Renal pelvis (tissue), 4 donors: ENCODE results near the gene NTMT1. TPM values are rescaled to one million over a fixed set of nuclear protein-coding genes. Genes with fewer than 3 reads are reported as not detected.

Experiments
- DNase-seq: peaks from one replicate; pipeline ENCODE4 v3.0.0-alpha.2; 2013
- polyA plus RNA-seq, 3 donors: library from polyadenylated mRNA; unstranded; fragments of 120-200 nt; gene quantifications; one replicate each; pipeline ENCODE4 v1.2.1, GENCODE V29; 2013; ENCODE audit not compliant: insufficient read length in 3 of 3

Gene NTMT1
- polyA plus RNA-seq, 3 donors, result 33.1 to 39.3 (median 36.0) TPM

- DNase-seq, result no peak
Observed at GRCh38 chr9:129612123-129612522, 13.8 kb upstream of the NTMT1 start.

- no peak for DNase-seq
Observed at GRCh38 chr9:129612815-129613519, 13.0 kb upstream of the NTMT1 start.

- DNase-seq, result no peak
Observed at GRCh38 chr9:129613520-129614175, 12.3 kb upstream of the NTMT1 start.

GRCh38 chr9:129614932-129615331 is 11.0 kb upstream of the NTMT1 start:
- DNase-seq, result no peak

DNA sequence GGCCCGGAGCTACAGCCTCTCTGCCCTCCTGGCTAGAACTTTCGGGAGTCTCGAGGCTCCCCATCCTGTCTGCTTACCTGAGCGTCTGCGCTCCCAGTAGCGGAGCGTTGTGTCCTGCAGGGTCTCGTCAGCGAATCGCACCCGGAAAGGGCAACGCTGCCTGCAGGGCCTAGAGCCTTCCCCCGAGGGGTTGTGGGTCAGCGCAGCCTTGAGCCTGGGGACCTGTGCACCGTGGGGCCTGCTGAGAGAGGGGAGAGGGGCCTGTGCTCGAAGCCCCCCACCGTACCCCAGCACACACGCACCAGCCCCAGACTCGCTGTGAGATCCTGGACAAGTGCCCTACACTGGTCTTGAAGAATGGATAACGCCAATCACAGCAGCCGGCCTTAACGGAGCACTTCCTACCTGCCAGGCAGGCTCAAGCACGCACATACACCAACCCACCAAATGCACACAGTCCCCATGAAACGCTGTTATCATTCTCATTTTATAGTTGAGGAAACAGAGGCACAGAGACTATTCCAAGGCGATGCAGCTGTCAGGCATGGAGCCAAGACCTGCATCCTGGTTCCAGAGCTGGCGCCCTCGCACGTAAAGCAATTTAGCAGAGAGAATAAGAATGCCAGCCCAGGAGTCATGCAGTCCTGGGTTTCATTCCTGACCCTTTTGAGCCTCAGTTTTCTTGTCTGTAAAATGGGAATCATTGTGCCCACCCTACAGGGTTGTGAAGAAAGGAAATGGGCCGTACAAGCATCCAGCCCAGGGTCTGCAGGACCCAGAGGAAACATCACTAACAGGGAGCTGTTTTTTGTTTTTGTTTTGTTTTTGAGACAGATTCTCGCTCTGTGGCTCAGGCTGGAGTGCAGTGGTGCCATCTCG is 10.3 kb upstream of the NTMT1 start:
- no peak for DNase-seq

DNA sequence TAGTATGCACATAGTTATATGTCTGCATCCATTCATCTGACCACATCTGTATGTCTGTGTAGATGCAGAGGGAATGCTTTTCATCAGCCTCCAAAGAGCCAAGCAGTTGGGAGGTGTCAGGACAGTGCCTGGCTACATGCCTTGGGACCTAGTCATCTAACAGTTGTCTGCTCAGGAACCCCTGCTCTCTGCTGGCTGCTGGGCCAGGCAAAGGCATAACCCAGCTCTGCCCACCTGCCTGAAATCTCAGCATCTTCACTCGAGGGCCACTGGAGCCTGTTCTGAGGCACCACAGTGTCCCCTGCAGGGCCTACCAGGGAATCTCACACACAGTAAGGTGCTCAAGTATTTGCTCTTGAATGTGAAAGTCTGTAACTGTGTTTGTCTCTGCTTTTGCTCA is 8.8 kb upstream of the NTMT1 start:
- no peak for DNase-seq

DNA sequence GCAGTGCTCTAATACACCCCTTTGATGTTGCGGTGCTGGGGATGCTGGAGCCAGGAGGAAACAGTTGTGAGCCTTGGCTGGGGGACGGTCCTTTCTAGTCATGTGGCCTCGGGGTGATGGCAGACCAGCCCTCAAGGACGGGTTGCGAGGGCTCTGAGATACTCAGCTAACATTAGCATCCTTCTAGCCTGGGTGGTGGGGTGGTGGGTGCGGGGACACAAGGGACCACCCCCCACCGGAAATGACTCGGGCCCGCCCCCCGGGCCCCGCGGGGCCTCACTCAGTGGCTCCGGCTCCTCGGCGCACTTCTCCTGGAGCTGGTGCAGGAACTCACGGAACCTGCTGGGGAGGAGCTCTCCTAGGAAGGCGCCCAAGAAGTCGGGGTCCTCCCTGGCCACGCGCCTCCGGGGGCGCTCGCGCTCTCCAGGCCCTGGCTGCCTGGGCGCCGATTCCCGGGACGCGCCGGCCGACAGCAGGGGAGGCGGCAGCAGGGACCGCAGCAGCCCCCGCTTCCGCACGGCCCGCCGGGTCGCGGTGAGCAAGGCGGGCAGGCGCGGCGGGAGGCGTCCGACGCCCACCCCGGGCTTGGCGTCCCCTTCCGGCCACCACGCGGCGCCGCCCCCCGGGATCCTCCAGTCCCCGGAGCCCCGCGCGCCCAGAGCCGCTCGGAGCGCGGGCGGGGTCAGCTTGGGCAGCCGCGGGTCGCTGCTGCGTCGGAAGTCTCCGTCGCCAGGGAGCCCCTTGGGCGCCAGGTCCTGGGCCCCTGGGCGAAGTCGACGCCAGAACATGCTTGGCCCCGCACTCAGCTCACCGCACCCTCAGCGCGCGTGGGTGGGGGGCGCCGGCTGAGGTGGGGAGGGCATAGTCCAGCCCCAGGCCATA is 5.9 kb upstream of the NTMT1 start:
- no peak for DNase-seq

DNA sequence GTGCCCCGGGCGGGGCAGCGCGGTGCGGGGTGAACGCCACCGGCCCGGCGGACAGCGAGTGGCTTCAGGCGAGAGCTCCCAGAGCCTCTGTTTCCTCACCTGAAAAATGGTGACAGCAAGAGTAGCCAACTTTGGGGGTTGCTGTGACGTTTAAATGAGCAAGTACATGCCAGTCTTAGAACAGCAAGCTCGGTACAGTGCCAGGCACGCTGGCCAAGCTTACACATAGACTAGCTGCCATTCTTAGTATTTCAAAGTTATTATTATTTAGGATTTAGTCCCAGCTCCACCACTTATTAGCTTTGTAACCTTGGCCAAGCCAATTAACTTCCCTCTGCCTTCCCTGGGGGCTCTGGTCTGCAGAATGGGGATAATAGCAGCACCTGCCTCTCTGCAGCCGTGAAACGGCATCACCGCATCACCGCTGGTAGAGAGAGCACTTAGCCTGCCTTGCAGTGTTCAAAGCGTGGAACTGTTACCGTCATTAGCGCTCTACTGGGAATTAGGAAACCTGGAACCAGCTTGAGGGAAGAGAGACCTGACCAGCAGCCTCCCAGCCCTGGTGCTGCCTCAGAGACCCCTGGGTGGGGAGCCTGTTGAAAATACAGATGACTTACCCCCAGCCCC is 5.2 kb upstream of the NTMT1 start, which contains the start of gene C9orf50:
Gene C9orf50, minus strand, starts transcription at position 433 of the 627 bp plus-strand sequence. CDS start 527 bp downstream, outside the sequence.
- DNase-seq, result no peak

GRCh38 chr9:129623331-129623730 is 2.6 kb upstream of the NTMT1 start:
- DNase-seq, result no peak

DNA sequence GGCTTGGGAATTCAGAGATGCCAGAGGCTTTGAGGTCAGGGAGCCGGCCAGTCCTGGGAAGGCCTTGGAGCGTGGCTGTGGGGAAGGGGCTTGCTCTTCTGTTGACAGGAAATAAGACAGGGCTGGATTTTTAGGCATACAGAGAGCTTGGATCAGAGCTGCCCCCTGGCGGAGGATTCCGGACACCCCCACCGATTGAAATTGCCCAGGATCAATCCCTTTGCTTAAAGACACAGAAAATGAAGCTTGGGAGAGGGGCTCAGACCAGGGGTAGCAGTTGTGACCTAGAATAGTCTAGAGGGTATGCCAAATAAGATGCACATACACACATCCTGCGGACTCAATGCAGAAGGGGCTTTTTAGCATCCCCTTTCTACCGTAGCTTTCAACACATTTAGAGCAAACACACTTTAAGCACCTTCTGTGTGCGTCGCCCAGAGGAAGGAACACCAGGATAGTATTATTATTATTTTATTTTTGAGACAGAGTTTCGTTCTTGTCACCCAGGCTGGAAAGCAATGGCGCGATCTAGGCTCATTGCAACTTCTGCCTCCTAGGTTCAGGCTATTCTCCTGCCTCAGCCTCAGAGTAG is 1.7 kb upstream of the NTMT1 start:
- DNase-seq, result no peak

- no peak for DNase-seq
Observed at GRCh38 chr9:129624947-129625346, 1.0 kb upstream of the NTMT1 start.

DNA sequence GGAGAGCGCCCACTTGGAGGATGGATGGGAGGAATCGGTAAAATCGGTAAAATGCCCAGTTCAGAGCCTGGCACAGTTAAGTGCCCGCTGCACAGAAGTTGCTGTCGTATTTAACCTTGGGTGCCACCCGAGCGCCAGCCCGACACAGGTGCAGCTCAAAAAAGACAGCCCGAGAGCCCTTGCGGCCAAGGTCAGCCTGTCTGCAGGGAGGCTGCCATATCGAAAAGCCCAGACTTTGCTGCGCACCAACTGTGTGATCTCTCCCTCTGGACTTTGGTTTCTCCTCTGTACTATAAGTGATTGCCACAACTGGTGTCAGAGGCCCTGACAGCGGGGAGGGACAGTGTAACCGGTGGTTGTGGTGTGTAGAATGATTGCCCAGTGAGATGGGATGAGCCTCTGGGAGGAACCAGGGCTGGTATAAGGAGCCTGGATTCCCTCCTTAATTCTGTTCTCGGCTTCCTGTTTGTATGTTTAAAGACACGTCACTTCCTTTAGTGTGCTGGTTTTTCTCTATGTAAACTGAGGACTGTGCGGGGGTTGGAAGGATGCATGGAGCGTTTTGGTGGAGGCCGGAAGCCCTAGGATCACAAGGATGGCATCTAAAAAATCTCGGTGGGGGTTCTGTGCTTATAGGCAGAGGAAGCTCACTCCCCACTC is 792 bp downstream of the NTMT1 start:
- DNase-seq, result no peak

DNA sequence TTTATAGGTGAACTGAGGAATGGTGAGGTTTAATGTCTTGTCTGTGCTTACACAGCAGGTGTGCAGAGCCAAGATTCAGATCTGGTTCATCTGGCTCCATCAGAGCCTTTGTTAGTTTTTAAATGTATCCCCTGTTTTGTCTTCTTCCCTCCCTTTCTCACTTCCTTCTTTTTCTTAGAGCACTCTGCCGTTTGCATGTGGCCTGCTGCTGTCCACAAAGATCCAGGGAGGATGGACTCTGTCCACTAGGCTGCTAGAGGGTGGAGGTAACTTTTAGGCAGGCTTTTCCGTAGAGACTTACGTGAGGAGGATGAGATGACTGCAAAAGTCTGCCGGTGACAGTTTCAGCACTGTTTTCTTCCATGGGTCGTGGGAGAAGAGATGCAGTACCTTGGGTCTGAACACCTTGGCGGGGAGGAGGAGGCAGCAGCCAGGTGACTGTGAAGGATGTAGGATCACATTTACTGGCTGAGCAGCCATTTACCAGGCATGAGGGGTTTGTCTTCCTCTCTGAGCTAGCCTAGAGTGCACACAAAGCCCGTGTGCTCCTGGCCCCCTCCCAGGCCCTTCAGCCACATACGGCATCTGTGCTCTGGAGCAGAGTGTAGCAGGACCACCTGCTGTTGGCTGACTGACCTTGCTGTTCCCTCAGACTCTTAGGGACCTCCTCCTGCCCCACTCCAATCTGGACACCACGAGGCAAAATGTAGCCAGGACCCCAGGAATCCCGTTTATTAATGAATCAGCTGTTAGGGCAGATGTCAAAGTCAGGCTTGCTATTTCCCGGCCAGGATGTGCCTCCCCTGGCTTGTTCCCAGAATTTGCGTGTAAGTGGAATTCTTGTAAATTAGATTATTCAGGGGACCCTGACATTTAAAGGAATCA is 1.8 kb downstream of the NTMT1 start:
- no peak for DNase-seq

DNA sequence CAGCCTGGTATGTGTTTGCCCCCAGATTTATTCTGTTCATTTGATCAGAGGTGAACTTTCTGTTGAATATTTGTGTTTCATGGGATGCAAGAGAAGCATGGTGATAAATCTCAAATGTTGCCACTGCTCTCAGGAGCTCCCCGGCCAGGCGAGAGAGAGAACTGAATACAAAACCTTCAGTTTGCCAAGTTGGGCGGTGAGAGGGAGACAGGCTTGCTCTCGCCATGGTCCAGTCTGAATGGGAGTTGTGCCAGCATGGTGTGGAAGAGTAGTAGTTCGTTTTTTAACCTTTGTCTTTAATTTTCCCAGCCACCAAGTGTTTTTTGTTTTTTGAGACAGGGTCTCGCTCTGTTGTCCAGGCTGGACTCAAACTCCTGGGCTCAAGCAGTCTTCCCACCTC is 2.7 kb downstream of the NTMT1 start:
- DNase-seq, result no peak

DNA sequence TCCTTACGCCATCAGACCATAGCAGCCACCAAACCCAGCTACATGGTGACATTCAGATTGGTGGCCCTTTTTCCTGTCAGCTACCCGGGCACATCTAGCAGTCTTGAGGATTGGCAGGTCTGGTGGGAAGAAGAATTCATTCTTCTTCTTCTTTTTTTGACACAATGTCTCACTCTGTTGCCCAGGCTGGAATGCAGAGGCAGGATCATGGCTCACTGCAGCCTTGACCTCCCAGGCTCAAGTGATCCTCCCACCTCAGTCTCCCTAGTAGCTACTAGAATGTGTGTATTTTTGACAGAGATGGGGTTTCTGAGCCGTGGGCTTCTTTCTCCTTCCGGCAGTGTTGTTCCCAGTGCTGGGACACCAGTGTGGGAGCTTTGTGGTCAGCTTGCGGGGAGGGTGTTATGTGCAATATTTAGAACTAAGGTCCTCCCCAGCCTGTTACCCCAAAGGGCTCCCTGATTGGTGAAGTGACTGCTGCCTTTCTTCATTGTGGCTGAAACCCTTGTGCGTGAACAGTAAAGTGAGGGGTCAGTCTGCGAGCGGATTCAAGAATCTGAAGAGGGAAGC is 3.4 kb downstream of the NTMT1 start:
- no peak for DNase-seq

- no peak for DNase-seq
Observed at GRCh38 chr9:129630967-129631673, 5.2 kb downstream of the NTMT1 start.

- no peak for DNase-seq
Observed at GRCh38 chr9:129631674-129632129, 5.7 kb downstream of the NTMT1 start.

- no peak for DNase-seq
Observed at GRCh38 chr9:129632460-129632859, 6.5 kb downstream of the NTMT1 start.
